ENCODE data around the gene MED29. TPM values are rescaled to one million over a fixed set of nuclear protein-coding genes. Genes with fewer than 3 reads are reported as not detected.

The MED29 gene
- total and polyA plus RNA-seq, 2 experiments from 2014 or later, result 26.1 to 62.0 TPM

DNA sequence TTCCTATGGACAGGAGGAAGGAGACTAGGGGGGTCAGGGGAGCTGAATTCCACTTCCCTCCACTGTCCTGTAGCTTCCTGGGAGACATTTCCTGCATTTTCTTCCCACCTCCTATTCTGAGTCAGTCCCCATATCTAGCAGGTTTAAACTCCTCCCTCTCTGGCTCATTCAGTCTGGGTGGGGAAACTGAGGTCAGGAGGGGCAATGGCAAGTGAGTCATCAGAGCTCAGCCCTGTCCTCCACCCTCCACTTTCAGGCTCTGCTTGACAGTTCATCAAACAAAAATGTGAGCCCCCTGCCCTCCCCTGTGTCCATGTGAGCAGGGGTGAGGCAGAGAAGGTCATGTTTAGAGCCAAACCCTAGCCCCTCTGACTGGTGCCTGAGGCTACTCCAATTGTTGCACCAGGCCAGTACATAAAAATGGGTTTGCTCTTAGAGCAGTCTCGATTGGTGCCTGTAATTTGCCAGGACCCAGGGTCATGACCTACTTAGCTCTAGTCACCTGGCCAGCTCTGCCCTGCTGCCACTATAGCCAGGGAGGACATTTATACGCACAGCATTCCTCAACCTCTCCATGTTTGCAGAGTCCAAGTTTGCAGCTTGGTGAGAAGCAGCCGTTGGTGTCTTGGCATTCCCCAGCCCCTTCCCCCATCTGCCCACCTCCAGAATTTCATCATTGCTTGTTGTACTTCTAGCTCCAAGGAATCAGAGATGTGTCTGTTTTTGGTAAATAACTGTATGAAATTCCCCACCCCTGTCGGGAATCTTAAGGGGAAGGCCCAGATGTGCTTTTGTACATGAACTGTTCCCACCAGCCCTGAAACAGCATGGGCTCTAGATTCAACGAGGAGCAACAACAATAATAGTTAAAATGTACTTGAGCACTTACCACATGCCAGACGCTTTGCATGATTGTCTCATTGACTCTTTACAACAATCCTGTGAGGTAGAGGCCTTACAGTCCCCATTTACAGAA is 28.2 kb upstream of the MED29 start:
- Histone ChIP-seq H3K4me2 (no peak overlapping the region), H3K27me3 (ENCODE audit: insufficient read depth) (no peaks in the 10 kb centered on the region), H3K36me3 (ENCODE audit: insufficient read depth) (peaks cover 13% of the 10 kb centered on the region), H3K27ac (ENCODE audit: low read depth) (no peak overlapping the region), H3K4me1 (ENCODE audit: insufficient read depth) (no peaks in the 10 kb centered on the region), H2AFZ (no peak overlapping the region), H3F3A (replicated peaks; ENCODE audit: low read depth) (peaks cover 6% of the 10 kb centered on the region; the same call in 1 of the 2 replicates), H3K79me2 (replicated peaks; ENCODE audit: insufficient read depth) (no peaks in the 10 kb centered on the region), H3K9me2 (ENCODE audit: insufficient read depth) (no peaks in the 10 kb centered on the region), H3K4me3 (no peak overlapping the region), H4K20me1 (replicated peaks; ENCODE audit: insufficient read depth) (peaks cover 15% of the 10 kb centered on the region)
- ATAC-seq, result no peak
- Mint-ChIP-seq H3K27me3 (ENCODE audit: insufficient read depth, low read depth, poor library complexity) (peaks cover 7% of the 10 kb centered on the region), H3K27ac (no peak overlapping the region), H3K36me3 (ENCODE audit: low read depth) (peaks cover 51% of the 10 kb centered on the region), H3K4me1 (no peaks in the 10 kb centered on the region), H3K4me3 (no peak overlapping the region), H3K9me3 (no peaks in the 10 kb centered on the region)
- no peak for DNase-seq (ENCODE audit: low spot score)
- TF ChIP-seq STAT1 (IDR thresholded peaks at IDR 0.05; ENCODE audit: unreplicated experiment) (no peak), POLR2AphosphoS5 (IDR thresholded peaks at IDR 0.05; ENCODE audit: low read depth) (no peak), NANOG (IDR thresholded peaks at IDR 0.05; ENCODE audit: borderline replicate concordance) (no peak), CTCF (conservative IDR thresholded peaks at IDR 0.05; ENCODE audit: low read depth in 2 of 2) (no peak), EZH2phosphoT487 (IDR thresholded peaks at IDR 0.05; ENCODE audit: unreplicated experiment) (no peak), ZNF331 (CRISPR knock-in tag; IDR thresholded peaks at IDR 0.05; ENCODE audit: low read depth) (no peak), ETS1 (IDR thresholded peaks at IDR 0.05) (no peak), EZH2 (IDR thresholded peaks at IDR 0.05; ENCODE audit: low read depth, unreplicated experiment) (no peak), ZNF462 (CRISPR knock-in tag; IDR thresholded peaks at IDR 0.05) (no peak), REST (IDR thresholded peaks at IDR 0.05; ENCODE audit: unreplicated experiment) (no peak), JUNB (IDR thresholded peaks at IDR 0.05; ENCODE audit: unreplicated experiment) (no peak), ZNF114 (CRISPR knock-in tag; IDR thresholded peaks at IDR 0.05) (no peak), CREB1 (CRISPR knock-in tag; IDR thresholded peaks at IDR 0.05; ENCODE audit: low read depth) (no peak)
